Measurements from ENCODE around the gene A4GALT.

DNA sequence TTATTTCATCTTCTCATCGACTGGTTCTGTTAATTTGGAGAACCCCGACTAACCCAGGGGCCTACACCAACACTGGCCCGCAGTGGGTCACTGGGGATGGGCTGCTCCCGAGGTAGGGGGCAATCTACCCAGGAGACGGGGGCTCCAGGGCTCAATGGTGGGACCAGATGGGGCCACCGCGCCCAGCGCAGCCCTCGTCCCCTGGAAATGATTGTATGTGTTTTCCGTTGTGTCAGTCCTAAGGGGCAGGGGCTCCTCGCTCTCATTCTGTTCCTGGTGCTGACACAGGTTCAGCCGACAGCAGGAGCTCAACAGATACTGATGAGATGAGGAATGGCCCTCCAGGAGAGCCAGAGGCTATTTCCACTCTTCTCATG is 20.7 kb downstream of the A4GALT start:
- TF ChIP-seq, protein P1, sequence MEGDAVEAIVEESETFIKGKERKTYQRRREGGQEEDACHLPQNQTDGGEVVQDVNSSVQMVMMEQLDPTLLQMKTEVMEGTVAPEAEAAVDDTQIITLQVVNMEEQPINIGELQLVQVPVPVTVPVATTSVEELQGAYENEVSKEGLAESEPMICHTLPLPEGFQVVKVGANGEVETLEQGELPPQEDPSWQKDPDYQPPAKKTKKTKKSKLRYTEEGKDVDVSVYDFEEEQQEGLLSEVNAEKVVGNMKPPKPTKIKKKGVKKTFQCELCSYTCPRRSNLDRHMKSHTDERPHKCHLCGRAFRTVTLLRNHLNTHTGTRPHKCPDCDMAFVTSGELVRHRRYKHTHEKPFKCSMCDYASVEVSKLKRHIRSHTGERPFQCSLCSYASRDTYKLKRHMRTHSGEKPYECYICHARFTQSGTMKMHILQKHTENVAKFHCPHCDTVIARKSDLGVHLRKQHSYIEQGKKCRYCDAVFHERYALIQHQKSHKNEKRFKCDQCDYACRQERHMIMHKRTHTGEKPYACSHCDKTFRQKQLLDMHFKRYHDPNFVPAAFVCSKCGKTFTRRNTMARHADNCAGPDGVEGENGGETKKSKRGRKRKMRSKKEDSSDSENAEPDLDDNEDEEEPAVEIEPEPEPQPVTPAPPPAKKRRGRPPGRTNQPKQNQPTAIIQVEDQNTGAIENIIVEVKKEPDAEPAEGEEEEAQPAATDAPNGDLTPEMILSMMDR (IDR thresholded peaks at IDR 0.05): no peak
- no peak for TF ChIP-seq POLR2A (IDR thresholded peaks at IDR 0.05)
- no peak for TF ChIP-seq EP300 (IDR thresholded peaks at IDR 0.05)
- no peak for TF ChIP-seq POLR2AphosphoS5 (IDR thresholded peaks at IDR 0.05)
